A673 (cell line): ENCODE measurements around the gene LMBR1.
"Not testable (repeated sequence)": the region's sequence is repeated elsewhere in the genome, so short reads cannot be mapped to it uniquely, and the experiment has no call there.

Source experiments
- CTCF ChIP-seq: fragments of 300-800, 200-600 bp; sonication (generic); conservative IDR thresholded peaks from 2 replicates; pipeline ENCODE4 v1.5.1; 2017; ENCODE audit warnings: low read depth, mild to moderate bottlenecking, antibody characterized with exemption, low read length, moderate library complexity, mixed read lengths
- EZH2 ChIP-seq: fragments of 200-600 bp; sonication (generic); IDR thresholded peaks from 2 replicates; pipeline ENCODE4 v1.6.1; 2017; ENCODE audit warnings: borderline replicate concordance, low read depth, mild to moderate bottlenecking, mixed read lengths, antibody characterized with exemption, low read length; ENCODE audit not compliant: poor library complexity, severe bottlenecking

GRCh38 chr7:156920487-156921373 lies 27.7 kb upstream of the LMBR1 start:
- not testable (repeated sequence) for TF ChIP-seq EZH2, CTCF
